Subcutaneous adipose tissue (tissue), 4 donors: ENCODE data around the gene WWOX. TPM values are rescaled to one million over a fixed set of nuclear protein-coding genes. Genes with fewer than 3 reads are reported as not detected.

Experiments
- CTCF ChIP-seq: fragments of 450-650 bp; IDR thresholded peaks from one replicate; pipeline ENCODE4 v1.5.1; 2016; ENCODE audit warnings: low read depth, mild to moderate bottlenecking, control low read depth, antibody characterized with exemption, moderate library complexity
- total RNA-seq, 4 donors: library from RNA; depleted of rRNA; stranded (reverse); fragments of >200 nt; gene quantifications; one replicate each; pipeline ENCODE4 v1.1.0, GENCODE V29; 2016

Gene WWOX
- total RNA-seq, 4 donors from 2014 or later, result 31.4 to 67.8 (median 46.0) TPM

- no peak for TF ChIP-seq CTCF
Measured at GRCh38 chr16:78348886-78349285, 249.4 kb downstream of the WWOX start.

- TF ChIP-seq CTCF, result no peak
Measured at GRCh38 chr16:78352184-78352583, 252.7 kb downstream of the WWOX start.

- TF ChIP-seq CTCF, result no peak
Measured at GRCh38 chr16:78353640-78354275, 254.3 kb downstream of the WWOX start.

GRCh38 chr16:78362524-78363135 is 263.2 kb downstream of the WWOX start:
- no peak for TF ChIP-seq CTCF

- no peak for TF ChIP-seq CTCF
Measured at GRCh38 chr16:78363843-78364555, 264.5 kb downstream of the WWOX start.

- TF ChIP-seq CTCF, result no peak
Measured at GRCh38 chr16:78364556-78364880, 265.1 kb downstream of the WWOX start.

- TF ChIP-seq CTCF, result no peak
Measured at GRCh38 chr16:78365366-78365765, 265.9 kb downstream of the WWOX start.
